Embryonic facial prominence (tissue), 1 donor: ENCODE measurements around the gene LGI1.

Experiments
- DNase-seq: peaks from one replicate; pipeline ENCODE4 v3.0.0-alpha.2; 2016; ENCODE audit errors: extremely low spot score

The LGI1 gene

DNA sequence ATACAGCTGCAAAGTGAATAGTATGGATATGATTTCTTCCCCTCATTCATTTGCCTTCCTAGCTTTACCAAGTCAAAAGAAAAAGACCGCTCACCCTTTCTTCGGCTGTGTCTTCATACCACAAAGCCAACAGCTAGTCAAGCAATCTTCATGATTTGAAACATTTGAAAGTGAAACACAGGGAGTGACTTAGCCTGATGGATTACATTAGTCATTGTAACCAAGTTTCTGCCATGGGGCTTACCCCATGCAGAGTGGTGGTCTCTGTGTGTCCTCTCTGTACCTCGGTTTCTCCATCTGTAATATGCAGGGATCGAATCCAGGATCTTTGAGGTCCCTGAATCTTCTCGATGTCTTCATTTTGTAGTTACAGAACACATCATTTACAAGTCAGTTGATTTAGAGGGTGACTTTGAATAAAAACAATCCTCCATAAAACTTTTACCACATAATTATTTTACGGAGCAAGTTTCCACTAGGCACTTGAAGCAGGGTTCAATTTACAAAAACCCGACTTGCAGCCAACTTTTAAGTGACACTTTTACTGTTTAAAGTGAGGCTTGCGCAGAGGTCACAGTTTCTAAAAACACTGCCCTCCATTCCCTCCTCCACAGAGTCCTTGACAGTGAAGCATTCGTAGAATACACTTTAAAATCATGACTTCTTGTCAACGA lies 2.2 kb upstream of the LGI1 start:
- DNase-seq = no peak

DNA sequence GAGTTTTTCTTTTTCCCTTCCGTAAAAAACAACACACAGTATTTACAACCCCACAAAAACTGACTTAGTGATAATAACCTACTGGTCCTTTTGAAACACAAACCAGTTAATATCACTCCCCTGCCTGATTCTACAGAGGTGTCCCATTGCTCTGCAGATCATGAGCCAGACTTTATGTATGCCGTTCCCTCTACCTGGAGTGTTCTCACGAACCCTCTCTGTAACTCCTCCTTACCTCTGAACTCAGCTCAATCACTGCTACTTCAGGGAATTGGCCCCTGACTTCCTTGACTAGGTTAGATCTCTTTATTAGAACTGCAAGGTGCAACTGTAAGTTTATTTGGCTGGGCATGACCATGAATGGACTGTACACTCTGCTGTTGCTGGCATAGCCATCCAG lies 1.6 kb upstream of the LGI1 start:
- no peak for DNase-seq

DNA sequence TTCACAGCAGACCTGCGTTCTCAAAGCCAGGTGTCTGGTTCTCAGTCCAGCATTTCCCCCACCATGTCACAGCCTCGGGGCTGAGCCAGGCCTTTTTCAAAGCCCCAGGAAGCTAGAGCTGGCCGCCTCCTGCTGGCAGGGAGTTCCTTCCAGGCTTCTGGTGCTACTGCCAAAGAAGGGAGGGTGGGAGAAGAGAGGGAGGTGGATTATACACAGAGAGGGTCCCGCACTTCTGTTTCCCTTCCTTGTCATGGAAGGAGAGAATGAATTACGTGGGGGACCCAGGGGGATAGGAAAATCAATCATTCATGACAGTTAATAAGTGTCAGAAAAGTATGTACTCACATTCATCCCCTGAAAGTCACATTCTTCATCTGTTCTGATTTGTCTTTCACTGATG lies 600 bp upstream of the LGI1 start:
- DNase-seq = no peak

DNA sequence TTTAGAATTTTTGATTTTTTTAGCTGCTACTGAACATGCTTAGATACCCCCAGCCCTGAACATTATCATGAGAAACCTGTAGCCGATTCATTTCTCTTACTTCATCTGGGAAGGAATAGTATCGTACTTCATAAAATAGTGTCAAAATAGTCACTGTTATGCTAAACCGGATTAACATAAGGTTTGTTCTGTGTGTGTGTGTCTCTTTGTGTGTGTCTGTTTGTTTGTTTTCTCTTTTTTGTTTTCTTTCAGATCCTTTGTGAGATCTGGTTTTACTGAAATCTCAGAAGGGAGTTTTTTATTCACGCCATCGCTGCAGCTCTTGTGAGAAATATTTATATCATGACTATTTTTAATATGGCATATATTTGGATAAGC lies 761 bp downstream of the LGI1 start:
- DNase-seq = no peak

DNA sequence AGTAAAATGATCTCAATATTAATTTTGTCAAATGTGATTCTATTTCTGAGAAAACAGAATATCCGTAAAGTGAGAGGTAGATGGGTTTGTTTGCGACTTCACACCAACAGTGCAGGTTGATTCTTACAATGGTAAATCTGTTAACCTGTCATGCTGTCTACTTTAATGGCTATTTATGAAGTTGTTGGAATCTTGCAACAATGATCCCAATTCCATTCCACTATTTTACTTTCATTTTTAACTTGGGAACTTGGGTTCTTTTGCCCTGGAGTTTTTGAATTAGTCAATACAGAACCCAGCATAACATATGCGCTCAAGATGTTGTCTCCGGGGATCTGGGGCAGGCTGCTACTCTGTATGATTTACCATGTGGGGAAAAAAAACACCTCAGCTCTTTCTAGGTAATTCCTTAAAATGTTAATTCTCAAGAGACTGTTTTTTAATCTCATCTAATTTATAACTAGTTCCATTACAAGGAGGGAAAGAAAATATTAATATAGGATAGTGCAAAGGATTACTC lies 1.2 kb downstream of the LGI1 start:
- no peak for DNase-seq

DNA sequence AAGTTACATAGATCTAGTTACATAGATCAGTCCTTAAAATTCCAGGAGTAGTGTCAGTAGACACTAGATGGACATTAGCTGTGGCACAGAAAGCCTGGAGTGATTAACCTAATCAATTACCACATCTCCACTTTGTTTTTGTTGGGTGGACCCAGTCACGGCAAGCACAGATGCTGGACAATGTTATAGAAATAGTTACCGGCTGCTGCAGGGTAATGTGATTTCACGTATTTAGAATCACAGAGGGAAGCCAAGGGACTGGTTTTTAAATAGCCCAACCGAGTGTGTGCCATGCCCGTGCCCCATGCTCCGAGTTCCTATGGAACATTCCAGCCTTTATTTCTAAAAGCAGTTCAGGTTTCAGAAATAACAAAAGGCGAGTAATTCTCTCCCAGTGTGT lies 2.8 kb downstream of the LGI1 start:
- DNase-seq = no peak

DNA sequence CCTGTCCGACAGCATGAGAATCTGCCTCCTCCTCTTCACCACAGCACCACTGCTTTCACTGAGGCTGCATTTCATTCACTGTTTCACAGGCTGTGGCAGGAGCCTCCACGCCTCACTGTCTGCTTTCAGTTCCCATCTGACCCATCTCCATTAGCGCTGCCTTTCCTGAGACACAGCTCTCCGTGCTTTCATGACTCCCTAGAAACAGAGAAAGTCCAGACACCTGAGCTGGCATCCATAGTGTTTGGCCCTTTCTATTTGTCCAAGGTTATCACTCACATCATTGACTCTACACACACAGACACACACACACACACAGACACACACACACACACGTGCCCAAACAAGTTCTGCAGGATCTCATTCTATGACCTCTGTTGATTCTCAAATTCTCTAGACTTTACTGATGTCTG lies 5.2 kb downstream of the LGI1 start:
- no peak for DNase-seq

DNA sequence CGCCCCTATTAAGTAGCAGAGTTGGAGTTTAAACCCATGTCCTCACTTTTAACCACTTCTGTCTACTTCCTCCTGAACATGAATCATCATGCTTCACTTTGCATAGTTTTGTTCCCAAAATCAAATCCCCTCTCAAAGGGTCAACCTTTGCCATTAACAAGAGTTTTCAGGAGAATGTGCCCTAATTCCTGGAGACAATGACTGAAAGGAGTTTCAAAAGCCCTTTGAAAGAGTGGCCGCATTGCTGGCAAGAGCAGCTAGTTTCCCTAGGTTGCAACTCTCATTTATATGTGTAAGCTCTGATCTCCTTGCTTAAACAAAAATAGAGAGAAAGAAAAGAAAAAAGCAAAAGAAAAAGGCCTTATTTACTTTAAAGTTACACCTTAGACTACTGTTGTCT lies 9.2 kb downstream of the LGI1 start:
- DNase-seq = no peak

DNA sequence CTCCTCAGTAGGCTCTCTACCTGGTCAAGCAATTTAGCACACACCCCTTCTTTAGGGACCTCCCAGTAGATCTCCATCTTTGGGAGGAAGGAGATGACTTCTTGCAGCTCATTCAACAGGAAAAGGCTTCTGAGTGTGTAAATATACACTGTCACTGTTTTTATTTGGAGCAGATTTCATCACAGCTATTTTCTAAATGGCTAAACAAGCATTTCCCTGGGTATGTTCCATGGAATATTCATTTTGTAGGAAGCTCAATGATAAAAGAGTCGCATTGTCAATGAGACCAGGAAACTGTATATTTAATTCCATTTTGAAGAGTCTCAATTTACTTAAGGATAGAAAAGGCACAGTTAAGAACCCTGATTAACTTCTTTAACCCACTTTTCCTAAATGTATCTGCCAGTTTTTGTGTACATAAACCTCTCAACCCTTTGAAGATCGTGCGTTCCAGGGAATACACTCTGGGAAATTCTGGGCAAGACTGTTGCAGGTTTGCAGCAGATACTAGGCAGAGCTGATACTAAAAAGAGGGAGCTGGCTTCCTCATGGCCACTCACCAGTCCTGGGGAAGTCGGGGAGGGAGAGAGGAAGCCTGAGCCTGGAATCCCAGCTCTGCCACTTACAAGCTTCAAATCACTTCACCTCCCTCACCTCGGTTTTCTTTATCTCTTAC lies 10.1 kb downstream of the LGI1 start:
- no peak for DNase-seq

DNA sequence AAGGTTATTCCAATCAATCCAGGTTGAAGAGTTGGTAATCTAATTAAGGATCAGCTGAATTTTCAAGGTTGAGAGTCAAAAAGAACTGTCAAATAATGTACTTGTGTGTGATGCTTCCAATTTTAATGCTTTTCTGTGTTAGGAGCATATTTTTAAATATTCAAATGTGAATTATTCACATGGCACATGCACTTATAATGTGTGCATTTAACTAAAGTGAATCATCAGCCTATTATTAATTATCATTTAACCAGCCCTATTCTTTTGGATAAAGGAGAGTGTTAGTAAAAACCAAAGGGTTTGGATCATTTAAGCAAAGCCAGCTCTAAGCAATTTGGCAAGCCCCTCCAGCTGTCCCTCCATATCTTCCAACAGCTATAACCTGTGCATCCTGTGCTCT lies 11.2 kb downstream of the LGI1 start:
- no peak for DNase-seq

DNA sequence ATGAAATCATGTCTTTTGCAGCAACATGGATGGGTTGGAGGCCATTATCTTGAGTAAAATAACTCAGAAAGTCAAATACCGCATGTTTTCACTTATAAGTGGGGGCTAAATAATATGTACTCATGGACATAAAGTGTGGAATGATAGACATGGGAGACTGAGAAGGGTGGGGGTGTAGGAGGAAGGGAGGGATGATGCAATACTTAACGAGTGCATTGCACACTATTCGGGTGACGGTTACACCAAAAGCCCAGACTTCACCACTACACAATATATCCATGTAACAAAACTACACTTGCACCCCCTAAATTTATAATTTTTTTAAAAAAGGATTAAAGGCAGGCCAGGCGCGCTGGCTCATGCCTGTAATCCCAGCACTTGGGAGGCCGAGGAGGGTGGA lies 13.6 kb downstream of the LGI1 start:
- no peak for DNase-seq

DNA sequence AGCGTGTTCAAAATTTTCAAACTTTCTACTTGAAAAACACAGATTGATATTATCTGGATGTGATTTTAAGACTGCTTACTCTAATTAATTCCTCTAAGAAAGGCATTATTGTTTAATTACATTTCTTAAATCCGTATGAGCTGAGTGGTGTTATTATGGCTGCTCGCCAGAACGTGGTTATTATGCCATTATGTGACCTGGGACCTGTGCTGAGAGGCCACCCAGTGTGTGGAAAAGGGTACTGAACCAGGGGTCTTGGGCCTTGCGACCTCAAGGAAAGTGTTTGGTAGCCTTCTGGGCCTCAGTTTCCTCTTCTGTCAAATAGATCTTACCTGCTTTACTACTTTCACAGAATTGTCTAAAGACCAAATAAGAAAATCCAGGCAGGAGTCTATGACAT lies 15.4 kb downstream of the LGI1 start:
- no peak for DNase-seq

DNA sequence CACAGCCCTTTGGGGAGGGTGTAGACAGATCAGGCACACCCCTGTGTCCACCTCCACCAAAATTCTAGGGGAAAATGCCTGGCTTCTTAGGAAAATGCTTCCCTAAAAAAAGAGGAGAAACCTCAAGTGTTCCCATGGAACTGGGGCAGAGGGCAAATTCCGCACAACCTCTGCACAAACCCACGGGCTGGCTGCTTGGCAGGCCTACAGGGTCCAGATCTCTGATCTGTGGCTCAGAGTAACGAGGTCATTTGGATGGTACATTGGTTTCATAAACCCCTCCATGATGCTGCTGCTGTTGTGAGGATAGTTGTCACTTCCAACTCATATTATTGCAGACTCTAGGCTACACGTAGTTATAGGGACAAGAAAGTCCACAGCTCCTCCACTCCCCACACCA lies 16.0 kb downstream of the LGI1 start:
- DNase-seq = no peak

DNA sequence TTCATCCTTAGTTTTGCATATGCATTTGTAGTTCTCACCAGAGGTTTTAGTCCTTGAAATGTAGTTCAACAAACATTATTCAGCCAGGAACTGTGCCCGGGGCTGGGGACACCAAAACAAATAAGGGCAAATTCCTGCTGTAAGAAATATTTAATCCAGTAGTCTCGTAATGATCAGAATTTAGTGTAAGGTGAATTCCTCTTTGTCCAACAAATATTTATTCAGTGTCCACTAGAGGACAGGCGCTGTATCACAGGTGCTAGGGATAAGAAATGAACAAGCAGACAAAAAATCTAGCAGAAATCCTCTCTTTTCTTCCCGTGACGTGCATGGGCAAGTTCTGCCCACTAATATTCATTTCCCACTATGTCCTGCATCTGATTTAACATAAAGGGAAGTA lies 17.6 kb downstream of the LGI1 start:
- DNase-seq = no peak

DNA sequence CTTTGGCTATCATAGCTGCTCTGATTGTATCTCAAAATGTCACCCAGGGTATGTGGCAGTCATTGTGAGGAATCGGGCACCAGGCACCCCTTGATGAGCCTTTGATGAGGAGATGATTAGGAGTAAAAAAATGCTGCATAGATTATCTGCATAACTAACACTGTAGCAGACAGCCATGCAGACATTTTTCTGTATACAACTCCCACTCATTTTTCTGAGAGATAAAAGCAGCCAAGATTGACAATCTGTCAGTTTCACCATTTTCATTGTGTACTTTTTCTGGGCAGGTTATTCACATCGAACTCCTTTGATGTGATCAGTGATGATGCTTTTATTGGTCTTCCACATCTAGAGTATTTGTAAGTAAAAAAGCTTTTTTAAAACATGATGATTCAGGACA lies 19.4 kb downstream of the LGI1 start:
- DNase-seq = no peak

DNA sequence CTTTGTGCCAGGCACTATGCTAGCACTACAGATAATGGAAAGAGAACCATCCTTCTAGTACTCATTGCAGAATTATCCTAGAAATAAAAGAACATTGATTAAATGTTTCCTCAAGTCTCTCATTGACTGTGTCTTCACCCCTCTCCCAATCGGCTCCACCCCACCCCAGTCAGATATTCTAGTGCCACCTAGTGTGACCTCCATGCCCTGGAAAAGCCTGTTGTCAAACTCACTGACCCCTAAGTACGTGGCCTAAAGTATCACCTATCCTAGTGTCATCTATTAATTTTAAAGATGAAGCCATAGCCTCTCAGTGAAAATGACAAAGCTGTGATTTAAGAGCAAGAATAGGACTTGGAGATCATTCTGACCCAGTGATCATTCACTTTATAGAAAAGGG lies 26.3 kb downstream of the LGI1 start:
- DNase-seq = no peak

DNA sequence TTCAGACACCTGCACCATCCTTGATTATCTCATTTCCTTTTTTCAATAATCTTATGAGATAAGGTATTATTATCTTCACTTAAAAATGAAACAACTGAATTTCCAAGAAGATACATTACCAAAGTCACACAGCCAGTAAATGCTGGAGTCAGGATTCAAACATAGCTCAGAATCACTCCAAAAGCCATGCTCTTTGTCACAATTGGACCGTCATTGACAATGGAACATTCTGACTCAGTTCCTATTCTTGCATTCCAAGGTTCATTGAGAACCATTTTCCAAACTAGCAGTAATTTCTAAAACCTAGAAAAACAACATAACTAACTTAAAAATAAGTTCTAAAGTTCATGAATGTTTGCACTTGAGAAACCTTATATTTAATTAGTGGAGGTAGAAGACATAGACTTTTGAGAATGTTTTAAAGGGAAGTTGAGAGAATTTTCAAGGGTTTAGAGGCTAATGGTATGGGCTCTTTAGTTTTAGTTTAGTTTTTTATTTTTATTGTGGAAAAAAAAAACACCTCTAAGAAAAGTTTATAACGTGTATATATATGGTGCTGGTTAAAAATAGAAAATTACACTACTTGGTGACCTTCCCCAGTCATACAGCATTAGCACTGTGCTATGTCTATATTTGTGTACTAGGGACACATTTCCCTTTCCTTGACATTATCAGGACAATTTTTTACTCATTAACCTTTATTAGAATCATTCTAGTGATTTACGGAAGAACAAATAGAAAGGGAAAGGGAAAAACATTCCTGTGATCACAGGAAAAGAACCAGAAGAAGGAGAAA lies 30.9 kb downstream of the LGI1 start:
- DNase-seq = no peak

DNA sequence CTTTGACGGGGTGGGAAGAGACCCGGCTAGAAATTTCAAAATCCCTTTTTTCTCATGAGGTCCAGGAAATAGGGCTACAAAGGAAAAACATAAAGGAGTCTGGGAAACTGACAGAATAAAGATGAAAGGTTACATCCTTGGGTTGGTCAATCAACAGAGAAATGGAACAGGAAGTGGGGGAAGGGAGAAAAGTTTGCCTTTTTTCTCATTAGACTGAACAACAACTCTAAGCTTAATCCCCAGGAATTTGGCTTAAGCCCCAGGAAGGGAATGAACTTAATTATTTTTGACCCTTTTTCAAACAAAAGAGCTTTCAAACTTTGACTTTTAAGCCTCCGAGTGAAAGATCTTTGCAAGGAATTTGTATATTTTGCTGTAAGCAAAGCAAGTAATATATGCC lies 32.7 kb downstream of the LGI1 start:
- no peak for DNase-seq

DNA sequence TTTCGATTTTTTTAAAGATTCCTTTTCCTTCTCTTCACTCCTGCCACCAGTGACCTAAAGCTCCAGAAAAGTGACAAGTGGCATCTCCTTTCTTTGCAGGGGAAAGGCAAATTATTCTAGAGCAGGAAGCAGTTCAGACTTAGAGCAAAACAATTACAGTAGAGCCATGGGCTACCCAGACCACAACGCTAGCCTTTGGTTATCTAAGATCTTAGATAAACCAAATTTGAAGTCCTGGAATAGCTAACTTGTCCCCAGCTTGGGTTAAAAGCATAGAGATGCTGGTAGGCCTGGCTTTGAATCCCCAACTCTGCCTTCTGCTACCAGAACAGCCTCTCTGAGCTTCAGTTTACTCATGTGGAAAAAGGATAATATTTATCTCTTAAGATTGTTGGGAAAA lies 38.4 kb downstream of the LGI1 start:
- no peak for DNase-seq

DNA sequence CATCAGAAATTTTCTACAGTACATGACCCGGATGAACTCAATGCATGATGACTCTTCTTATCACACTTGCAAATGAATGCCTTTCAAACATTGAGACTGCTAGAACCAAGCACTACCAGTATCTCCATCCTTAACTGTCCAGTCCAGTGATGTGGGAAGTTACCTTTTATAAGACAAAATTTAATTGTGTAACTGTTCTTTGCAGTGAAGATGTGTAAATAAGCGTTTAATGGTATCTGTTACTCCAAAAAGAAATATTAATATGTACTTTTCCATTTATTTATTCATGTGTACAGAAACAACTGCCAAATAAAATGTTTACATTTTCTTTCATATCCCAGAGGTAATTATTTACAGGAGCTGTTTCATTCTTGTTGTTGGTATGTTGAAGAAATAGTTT lies 40.1 kb downstream of the LGI1 start:
- DNase-seq = no peak

DNA sequence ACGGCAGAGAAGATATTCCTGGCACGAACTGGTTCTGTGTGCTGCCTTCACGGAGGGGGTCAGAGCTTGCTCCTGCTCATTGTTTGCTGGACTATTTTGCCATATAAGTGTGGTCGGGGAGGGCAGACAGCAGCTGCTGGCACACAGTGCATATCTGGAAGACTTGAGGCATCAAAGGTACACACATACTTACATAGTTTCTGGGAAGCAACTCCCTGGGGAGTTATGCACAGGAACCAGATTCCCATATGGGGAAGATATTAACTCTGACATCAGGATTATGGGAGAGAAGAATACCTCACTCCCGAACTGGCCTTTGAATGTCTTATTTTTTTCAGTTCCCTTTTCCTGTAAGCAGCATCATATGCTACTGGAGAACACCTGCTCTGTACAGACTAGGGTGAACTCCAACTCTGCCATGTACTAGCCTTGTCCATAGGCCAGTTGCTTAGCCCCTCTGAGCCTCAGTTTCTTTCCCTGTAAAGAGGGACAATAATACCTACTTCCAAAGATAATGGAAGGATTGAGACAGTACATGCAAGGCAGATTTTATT lies 41.5 kb downstream of the LGI1 start:
- no peak for DNase-seq

DNA sequence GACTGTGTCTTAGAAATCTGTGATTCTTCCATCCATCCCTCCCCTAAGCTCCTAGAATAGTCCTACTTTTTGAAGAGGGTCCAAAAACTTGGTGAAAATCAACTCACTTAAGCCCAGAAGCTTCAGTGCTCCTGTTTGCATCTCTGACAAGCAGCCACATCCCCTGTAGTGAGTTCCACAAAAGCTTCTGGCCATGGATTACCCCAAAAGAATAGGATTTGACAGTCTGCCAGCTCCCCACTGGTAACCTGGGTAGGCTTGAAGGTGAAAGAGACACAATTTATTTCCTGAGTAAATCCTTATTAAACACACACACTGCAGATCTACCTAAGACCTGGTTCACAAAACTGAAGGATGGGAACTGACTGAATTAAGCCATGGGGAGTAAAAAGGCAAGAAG lies 46.5 kb downstream of the LGI1 start:
- DNase-seq = no peak

DNA sequence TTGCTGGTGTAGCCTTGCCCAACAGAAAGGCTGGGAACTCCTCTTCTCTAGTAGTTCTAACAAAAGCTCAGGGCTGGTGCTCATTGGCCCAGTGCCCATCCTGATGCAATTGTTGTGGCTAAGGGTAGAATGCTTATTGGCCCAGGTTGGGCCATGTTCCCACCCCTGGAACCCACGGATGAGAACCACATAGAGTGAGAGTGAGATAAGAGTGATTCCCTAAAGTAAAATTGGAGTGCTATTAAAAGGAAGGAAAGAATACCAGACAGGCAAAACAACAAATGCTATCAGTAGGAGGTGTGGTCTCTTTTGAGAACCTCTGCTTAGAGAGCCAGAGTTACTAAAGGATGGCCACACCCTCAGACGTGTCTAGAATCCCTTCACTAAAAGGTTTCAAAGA lies 49.2 kb downstream of the LGI1 start:
- DNase-seq = no peak
